ENCODE results near the gene HAUS3.
A peak's percentile ranks its signal among the peaks of the same experiment; 100 is the strongest.

Gene HAUS3

DNA sequence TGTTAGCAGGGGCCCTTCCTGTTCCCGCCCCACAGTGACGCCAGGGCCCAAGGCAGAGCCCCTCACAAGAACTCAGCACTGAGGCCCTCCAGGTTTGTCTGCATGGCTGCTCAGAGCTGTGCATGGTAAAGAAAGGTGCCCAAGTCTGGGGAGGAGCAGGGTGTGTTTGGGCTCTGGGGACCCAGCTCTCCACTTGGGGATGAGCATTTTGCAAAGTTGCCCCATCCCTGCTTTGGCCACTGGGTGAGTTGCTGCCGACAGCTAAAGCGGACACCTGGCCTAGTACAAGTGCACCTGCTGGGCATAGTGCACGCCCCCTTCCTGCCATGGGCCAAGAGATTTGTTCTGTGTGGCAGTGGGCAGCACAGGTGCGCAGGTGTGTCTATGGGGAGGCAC is 22.0 kb upstream of the HAUS3 start:
- no peak for DNase-seq (ENCODE audit: low spot score)

GRCh38 chr4:2262944-2263250 is 21.0 kb upstream of the HAUS3 start:
- no peak for DNase-seq (ENCODE audit: low spot score)

DNA sequence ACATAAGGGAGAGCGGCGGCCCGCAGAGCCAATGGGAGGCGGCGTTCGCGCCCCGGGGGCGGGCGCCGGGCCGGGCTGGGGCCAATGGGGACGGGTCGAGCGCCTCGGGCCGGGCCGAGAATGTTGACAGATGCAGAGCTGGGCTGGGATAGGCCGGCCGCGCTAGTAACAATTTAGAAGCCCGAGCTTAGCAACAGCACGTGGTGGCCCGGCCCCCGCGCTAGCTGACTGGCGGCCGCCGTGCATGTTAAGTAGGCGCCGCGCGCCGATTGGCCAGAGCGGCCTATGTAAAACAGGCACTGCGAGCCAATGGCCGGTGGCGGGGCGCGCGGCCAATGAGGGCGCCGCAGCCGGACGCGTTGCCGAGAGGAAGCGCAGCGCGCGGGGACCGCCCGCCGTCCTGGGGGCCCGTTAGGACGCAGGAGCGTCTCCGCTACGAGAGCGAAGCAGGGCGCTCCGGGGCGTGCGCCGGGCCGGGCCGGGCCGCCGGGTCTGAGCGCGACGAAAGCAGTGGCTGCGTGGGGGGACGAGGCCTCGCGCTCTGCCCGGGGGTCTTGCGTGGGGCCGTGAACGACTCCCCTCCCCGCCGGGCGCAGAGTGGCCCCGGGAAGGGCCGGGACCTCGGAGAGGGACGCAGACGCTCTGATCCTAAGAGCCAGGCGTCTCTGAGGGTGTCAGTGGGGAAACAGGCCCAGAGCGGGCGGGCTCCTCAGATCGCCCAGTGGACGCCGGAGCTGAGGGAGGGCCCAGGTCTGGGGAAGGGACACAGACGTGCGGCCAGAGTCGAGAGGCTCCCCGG is 20.4 kb upstream of the HAUS3 start:
- peak; percentile 99 for DNase-seq (ENCODE audit: low spot score)

DNA sequence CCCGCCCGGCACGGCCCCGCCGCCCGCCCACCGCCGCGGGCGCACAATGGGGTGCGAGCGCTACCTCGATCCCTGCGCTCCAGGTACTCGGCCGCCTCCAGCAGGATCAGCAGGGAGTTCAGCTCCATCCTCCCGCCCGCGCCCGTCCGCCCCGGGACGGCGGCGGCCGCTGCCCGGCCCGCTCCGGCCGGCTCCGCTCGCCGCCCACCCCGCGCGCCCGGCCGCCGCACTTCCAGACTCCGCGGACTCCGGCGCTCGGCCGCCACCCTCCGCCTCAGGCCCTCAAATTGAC is 19.9 kb upstream of the HAUS3 start, which contains the start of gene MXD4:
MXD4 (minus strand) TSS at position 257 of the 292 bp plus-strand sequence; CDS start at position 128, 129 bp downstream.
- no peak for DNase-seq (ENCODE audit: low spot score)

GRCh38 chr4:2261110-2261852 is 19.4 kb upstream of the HAUS3 start:
- peak; percentile 73 for DNase-seq (ENCODE audit: low spot score)

GRCh38 chr4:2260344-2261109 is 18.6 kb upstream of the HAUS3 start:
- peak; percentile 45 for DNase-seq (ENCODE audit: low spot score)

DNA sequence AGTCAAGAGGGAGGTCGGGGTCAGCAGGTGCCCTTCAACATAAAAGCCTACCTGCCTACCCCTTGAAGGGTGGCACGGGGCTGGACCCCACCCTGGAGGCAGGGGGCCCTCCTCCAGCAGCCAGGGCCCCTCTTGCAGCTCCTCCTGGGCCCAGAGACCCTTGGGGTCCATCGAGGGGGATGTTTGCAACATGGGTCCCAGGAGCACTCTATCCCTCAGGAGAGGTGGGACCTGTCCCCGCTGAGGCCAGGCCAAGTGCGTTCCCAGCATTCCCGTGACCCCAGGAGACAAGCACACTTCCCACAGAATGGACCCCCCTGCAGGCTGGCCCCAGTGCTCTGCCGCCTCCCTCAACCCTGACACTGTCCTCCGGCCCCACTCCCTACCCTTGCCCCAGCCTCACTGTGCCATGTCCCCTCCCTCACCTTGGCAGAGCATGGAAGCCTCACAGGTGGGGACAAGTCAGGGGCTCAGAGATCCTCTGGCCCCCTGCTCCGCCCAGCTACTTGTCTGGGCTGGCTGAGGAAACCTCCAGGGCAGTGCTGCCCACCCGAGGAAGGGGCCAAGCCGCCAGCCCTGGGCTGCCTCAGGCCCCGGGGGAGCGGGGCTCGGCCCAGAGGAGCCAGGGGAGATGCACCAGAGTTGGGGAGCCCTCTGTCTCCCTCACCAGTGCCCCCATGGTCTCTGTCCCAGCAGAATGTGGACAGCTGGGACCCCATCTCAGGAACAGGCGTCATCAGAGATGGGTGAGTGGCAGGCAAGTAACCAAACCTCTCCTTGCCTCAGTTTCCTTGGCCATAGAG is 17.8 kb upstream of the HAUS3 start:
- DNase-seq (ENCODE audit: low spot score), result peak; percentile 49

DNA sequence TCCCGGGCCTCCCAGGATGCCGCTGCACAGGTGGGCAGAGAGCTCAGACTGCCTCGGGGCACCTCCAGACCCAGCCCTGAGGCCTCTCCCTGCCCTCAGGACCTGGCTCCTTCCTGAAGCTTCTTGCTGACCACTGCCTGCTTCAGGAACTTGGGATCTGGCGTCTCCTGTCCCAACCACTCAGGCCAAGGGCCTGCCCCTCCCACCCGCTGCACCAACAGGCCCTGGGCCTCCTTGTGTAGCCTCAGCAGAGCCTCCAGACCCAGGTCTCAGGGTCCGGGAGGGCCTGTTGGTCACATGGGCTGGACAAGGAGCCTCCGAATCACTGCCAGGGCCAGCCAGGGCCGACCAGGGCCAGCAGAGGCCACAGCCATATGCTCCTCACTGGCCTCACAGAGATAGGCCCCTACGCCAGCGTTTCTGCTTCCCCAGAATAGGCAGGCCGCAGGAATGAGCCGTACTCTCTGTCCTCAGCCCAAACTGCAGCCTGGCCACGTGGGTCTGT is 17.2 kb upstream of the HAUS3 start:
- no peak for DNase-seq (ENCODE audit: low spot score)

- DNase-seq (ENCODE audit: low spot score), result no peak
Observed at GRCh38 chr4:2258091-2259035, 16.4 kb upstream of the HAUS3 start.

GRCh38 chr4:2257361-2258081 is 15.6 kb upstream of the HAUS3 start:
- DNase-seq (ENCODE audit: low spot score), result no peak

- DNase-seq (ENCODE audit: low spot score), result no peak
Observed at GRCh38 chr4:2256781-2257191, 14.9 kb upstream of the HAUS3 start.

- no peak for DNase-seq (ENCODE audit: low spot score)
Observed at GRCh38 chr4:2256156-2256731, 14.3 kb upstream of the HAUS3 start.

- no peak for DNase-seq (ENCODE audit: low spot score)
Observed at GRCh38 chr4:2255501-2256155, 13.7 kb upstream of the HAUS3 start.

DNA sequence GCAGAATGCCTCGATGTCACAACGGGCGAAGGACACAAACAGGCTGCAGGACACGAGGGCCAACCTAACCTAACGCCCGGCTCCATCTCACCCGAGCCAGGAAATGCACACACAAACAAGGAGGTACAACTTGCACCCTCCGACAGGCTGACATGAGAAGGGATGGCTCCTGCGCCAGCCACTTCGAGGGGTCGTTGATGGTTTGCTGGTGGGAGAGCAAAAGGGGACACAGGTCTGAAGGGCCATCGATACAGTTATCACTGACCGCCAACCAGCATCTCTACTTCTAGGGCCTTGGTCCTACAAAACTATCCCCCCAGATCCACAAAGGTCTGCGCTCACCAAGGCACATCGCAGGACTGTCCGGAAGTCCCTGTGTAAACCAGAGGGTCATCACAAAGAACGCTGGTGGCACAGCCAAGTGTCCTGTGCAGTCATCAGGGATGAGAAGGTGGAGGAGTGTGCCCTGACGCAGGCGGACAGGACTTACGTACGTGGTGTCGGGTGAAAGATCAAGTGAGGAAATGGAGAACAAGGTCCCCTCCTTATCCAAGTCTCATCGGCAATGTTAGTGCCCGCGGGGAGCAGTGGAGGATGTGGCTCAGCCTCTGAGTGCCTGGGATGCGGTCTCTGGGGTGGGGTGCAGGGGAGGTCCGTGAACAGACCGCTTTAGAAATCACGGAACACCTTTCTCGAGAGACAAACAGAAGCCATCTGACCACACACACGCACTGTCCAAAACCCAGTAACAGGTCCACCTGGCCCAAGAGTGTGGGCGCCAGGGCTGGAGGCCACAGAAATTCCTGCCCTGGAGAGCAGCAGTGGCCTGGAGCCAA is 13.0 kb upstream of the HAUS3 start:
- no peak for DNase-seq (ENCODE audit: low spot score)

GRCh38 chr4:2253160-2254084 is 11.5 kb upstream of the HAUS3 start:
- no peak for DNase-seq (ENCODE audit: low spot score)

GRCh38 chr4:2252530-2253091 is 10.7 kb upstream of the HAUS3 start:
- DNase-seq (ENCODE audit: low spot score), result no peak
